Measurements from ENCODE around the gene CLSTN1. TPM values are rescaled to one million over a fixed set of nuclear protein-coding genes. Genes with fewer than 3 reads are reported as not detected.

Gene CLSTN1
- total and polyA plus RNA-seq, 2 of the 8 experiments (the other 6 are each of a cell fraction or from before 2014, with no cell fraction given): 34.2 to 97.4 TPM

DNA sequence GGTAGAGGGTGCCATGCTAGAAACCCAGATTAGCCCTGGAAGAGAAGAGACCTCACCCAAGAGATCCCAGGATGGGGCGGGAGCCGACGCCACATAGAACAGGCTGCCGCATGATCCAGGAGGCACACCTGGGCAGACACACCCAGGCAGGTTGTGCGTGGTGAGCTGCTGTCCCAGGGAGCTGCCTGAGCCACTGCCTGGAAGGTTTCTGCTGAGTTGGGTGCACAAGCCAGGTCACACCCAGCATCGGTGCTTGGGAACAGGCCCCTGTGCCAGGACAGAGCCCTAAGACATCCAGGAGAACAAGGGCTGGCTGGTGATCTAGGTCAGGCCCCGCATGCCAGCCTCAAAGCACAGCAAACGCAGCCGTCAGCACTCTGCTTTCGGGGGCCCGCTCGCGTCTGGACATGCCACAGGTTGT lies 46.1 kb upstream of the CLSTN1 start:
- H3K23ac ChIP-seq (ENCODE audit: insufficient read length): no peak overlapping the region
- 95% methylated on average over 13 of the region's 13 CpGs; no CpG with 5 or more reads in 1 of the 2 experiments for WGBS, 2 experiments (ENCODE audit: extremely low coverage in 1 of 2, insufficient coverage in 1 of 2, insufficient read length in 1 of 2, insufficient replicate concordance in 2 of 2, low coverage in 1 of 2, low lambda C conversion rate in 2 of 2, missing lambda C conversion rate in 1 of 2)
- H3K23me2 ChIP-seq (ENCODE audit: low read depth, low read length): no peaks in the 10 kb centered on the region
- H4K91ac ChIP-seq (replicated peaks; ENCODE audit: insufficient read length, low read length): no peak overlapping the region
- H3K18ac ChIP-seq (ENCODE audit: extremely low read depth, low read length): no peak overlapping the region
- H4K5ac ChIP-seq (ENCODE audit: insufficient read length, low read depth, low read length): no peak overlapping the region
- H3K4me1 ChIP-seq (replicated peaks in 1 of 4; ENCODE audit: control insufficient read depth in 3 of 4, insufficient read depth in 4 of 4, low read length in 3 of 4): no peaks in the 10 kb centered on the region; a peak in 2 of 7 replicates
- FAIRE-seq: no peak
- no peak overlapping the region for H3K4ac ChIP-seq (replicated peaks; ENCODE audit: insufficient read length, low read depth, low read length)
- POLR2A ChIA-PET (ENCODE audit: partially characterized antibody): no interaction called here
- H3K56ac ChIP-seq (replicated peaks; ENCODE audit: insufficient read length, low read depth, low read length): no peak overlapping the region
- H3K9ac ChIP-seq (replicated peaks in 1 of 4; ENCODE audit: extremely low read depth in 1 of 4, low read depth in 3 of 4, low read length in 3 of 4): no peak overlapping the region
- H3K9me3 ChIP-seq (ENCODE audit: insufficient read depth in 2 of 2, low read depth in 1 of 2, low read length in 1 of 2): no peaks in the 10 kb centered on the region
- H2BK15ac ChIP-seq (ENCODE audit: low read length): no peak overlapping the region
- H3K27ac ChIP-seq (ENCODE audit: low read depth, low read length): no peak overlapping the region
- H3K27me3 ChIP-seq (replicated peaks in 1 of 4; ENCODE audit: control insufficient read depth in 3 of 4, extremely low read depth in 1 of 4, insufficient read depth in 3 of 4, low read length in 3 of 4): no peaks in the 10 kb centered on the region
- H4K20me1 ChIP-seq (replicated peaks in 1 of 2; ENCODE audit: control insufficient read depth in 1 of 2, insufficient read depth in 2 of 2, low read length in 2 of 2): no peaks in the 10 kb centered on the region
- DNase-seq (ENCODE audit: low read depth in 1 of 2, low spot score in 2 of 2): no peak
- no peak overlapping the region for H3K4me2 ChIP-seq (ENCODE audit: insufficient read depth in 1 of 2, low read depth in 2 of 2, low read length in 2 of 2)
- H3K36me3 ChIP-seq (ENCODE audit: control insufficient read depth in 2 of 4, insufficient read depth in 4 of 4, low read length in 3 of 4): no peaks in the 10 kb centered on the region; a peak in 1 of 8 replicates
- no peak overlapping the region for H2AK5ac ChIP-seq (ENCODE audit: low read depth, low read length)
- H3K4me3 ChIP-seq (ENCODE audit: extremely low read depth in 1 of 4, insufficient read depth in 2 of 4, low read depth in 3 of 4, low read length in 4 of 4): no peak overlapping the region
- H3K79me2 ChIP-seq (ENCODE audit: control insufficient read depth in 1 of 2, insufficient read depth in 2 of 2, low read length in 2 of 2): no peaks in the 10 kb centered on the region
- H3K79me1 ChIP-seq (ENCODE audit: low read depth, low read length): no peaks in the 10 kb centered on the region; the same call in 1 of the 2 replicates
- no peak overlapping the region for H4K8ac ChIP-seq (ENCODE audit: extremely low read depth, insufficient read depth, low read length)
- no peak overlapping the region for H2BK120ac ChIP-seq (replicated peaks; ENCODE audit: low read depth, low read length)
- H3K14ac ChIP-seq (ENCODE audit: insufficient read length): no peak overlapping the region
- H2BK20ac ChIP-seq (ENCODE audit: low read length): no peak overlapping the region
- no peak overlapping the region for H2BK5ac ChIP-seq (ENCODE audit: low read depth, low read length)
- CTCF ChIA-PET (ENCODE audit: partially characterized antibody): interaction anchor here (0.6 to 17.3 kb wide), 17 partner anchors 8 to 243 kb away, joined by 3 to 312 read pairs (median 11); partner anchors contain the start of genes LZIC and NMNAT1
- no peak overlapping the region for H2BK12ac ChIP-seq (ENCODE audit: low read depth, low read length)
- no peak overlapping the region for H2AFZ ChIP-seq (ENCODE audit: low read length)
- TF ChIP-seq HDAC6 (IDR thresholded peaks at IDR 0.05; ENCODE audit: low read depth, low read length) (no peak), TEAD4 (IDR thresholded peaks at IDR 0.05; ENCODE audit: low read depth, low read length) (no peak), MAFK (IDR thresholded peaks at IDR 0.05; ENCODE audit: low read depth, low read length) (no peak), SIN3A (conservative IDR thresholded peaks at IDR 0.05 in 1 of 2, IDR thresholded peaks at IDR 0.05 in 1 of 2; ENCODE audit: low read depth in 1 of 2, low read length in 2 of 2) (no peak), RBBP5 (IDR thresholded peaks at IDR 0.05; ENCODE audit: borderline replicate concordance, low read depth, low read length) (no peak), RAD21 (IDR thresholded peaks at IDR 0.05 in 1 of 2, conservative IDR thresholded peaks at IDR 0.05 in 1 of 2; ENCODE audit: low read depth in 2 of 2, low read length in 2 of 2) (no peak), FOSL1 (IDR thresholded peaks at IDR 0.05; ENCODE audit: insufficient read depth, low read depth, low read length) (no peak), TBP (IDR thresholded peaks at IDR 0.05; ENCODE audit: low read depth, low read length) (no peak), SP1 (IDR thresholded peaks at IDR 0.05; ENCODE audit: low read depth, low read length) (no peak), ASH2L (IDR thresholded peaks at IDR 0.05; ENCODE audit: low read length) (no peak), PHF8 (conservative IDR thresholded peaks at IDR 0.05; ENCODE audit: low read depth, low read length) (no peak), KDM5A (IDR thresholded peaks at IDR 0.05; ENCODE audit: low read length) (no peak), GABPA (IDR thresholded peaks at IDR 0.05; ENCODE audit: borderline replicate concordance, insufficient read depth, low read length) (no peak)
- TF ChIP-seq, protein P1, sequence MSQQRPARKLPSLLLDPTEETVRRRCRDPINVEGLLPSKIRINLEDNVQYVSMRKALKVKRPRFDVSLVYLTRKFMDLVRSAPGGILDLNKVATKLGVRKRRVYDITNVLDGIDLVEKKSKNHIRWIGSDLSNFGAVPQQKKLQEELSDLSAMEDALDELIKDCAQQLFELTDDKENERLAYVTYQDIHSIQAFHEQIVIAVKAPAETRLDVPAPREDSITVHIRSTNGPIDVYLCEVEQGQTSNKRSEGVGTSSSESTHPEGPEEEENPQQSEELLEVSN (IDR thresholded peaks at IDR 0.05): no peak

Measured in H1 (cell line).